CD4-positive, alpha-beta T cell treated with Interleukin-6 at 100 ng/mL for 8 hours (primary cell): ENCODE measurements around the gene HDHD2.

Experiments used
- DNase-seq: peaks from one replicate; pipeline ENCODE4 v3.0.0-alpha.2; 2020; ENCODE audit warnings: mixed read lengths, low spot score

Gene HDHD2

DNA sequence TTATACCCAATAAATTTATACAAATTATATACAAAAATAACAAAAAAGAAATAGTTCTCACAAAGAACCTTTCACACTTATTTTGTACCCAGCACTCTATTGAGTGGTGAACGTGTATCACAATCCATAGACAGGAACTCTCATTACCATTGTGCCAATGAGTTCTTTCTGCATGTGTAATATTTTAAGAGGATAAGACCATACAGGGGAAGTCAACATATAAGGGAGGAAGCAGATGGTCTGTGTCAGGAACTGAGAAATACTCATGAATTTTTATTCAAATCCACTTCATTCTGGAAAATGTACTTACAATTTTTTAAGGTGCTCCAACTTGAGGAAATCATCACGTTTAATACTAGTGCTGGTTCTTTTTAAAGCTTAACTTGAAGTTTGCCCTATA lies 87.8 kb downstream of the HDHD2 start:
- DNase-seq, result no peak
